Ishikawa (cell line): Measurements from ENCODE around the gene PRR15L.

ENCODE experiments used
- CEBPB ChIP-seq: IDR thresholded peaks from 2 replicates; pipeline ENCODE4 v1.6.1; 2012
- EP300 ChIP-seq: IDR thresholded peaks from 2 replicates; pipeline ENCODE4 v1.6.1; 2012; ENCODE audit warnings: borderline replicate concordance
- TAF1 ChIP-seq: IDR thresholded peaks from 2 replicates; pipeline ENCODE4 v1.6.1; 2012; ENCODE audit warnings: low read depth, mild to moderate bottlenecking
- TCF12 ChIP-seq: IDR thresholded peaks from 2 replicates; pipeline ENCODE4 v1.6.1; 2012; ENCODE audit warnings: low read depth
- TF ChIP-seq, protein P1 (sequence below): IDR thresholded peaks from 2 replicates; pipeline ENCODE4 v1.6.1; 2012

- TF ChIP-seq EP300 (no peak), TAF1 (no peak), TCF12 (no peak), CEBPB (no peak)
- TF ChIP-seq, protein P1, sequence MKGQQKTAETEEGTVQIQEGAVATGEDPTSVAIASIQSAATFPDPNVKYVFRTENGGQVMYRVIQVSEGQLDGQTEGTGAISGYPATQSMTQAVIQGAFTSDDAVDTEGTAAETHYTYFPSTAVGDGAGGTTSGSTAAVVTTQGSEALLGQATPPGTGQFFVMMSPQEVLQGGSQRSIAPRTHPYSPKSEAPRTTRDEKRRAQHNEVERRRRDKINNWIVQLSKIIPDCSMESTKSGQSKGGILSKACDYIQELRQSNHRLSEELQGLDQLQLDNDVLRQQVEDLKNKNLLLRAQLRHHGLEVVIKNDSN: no peak
Observed at GRCh38 chr17:47964856-47965255, 7.2 kb upstream of the PRR15L start.
